ENCODE data around the gene NIM1K.
"Not testable (repeated sequence)": the region's sequence is repeated elsewhere in the genome, so short reads cannot be mapped to it uniquely, and the experiment has no call there.

The NIM1K gene

GRCh38 chr5:43191740-43192557, at the start of gene NIM1K:
TSS of gene NIM1K (plus strand) at chr5:43192225. CDS start at chr5:43245776, 53,551 bp downstream.
- no peak for DNase-seq

DNA sequence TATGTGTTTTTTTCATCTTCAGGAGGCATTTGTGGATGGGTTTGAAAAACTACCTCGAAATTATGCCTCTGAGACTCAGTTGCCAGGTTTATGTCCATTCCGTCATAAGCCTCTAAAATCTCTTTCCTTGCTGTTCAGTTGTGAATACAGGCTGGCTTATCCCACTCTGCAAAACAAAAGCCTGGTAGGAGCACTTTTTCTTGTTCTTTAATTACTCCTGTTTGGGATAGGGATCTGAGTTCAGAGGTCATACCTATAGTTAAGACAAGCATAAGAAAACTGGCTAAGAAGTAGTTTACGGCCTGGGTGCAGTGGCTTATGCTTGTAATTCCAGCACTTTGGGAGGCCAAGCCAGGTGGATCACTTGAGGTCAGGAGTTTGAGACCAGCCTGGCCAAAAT, 47.0 kb upstream of the NIM1K start:
- DNase-seq = no peak

GRCh38 chr5:43146958-43147357, 45.1 kb upstream of the NIM1K start:
- no peak for DNase-seq

- no peak for DNase-seq
Measured at GRCh38 chr5:43148417-43148816, 43.6 kb upstream of the NIM1K start.

- no peak for DNase-seq
Measured at GRCh38 chr5:43149231-43149630, 42.8 kb upstream of the NIM1K start.

DNA sequence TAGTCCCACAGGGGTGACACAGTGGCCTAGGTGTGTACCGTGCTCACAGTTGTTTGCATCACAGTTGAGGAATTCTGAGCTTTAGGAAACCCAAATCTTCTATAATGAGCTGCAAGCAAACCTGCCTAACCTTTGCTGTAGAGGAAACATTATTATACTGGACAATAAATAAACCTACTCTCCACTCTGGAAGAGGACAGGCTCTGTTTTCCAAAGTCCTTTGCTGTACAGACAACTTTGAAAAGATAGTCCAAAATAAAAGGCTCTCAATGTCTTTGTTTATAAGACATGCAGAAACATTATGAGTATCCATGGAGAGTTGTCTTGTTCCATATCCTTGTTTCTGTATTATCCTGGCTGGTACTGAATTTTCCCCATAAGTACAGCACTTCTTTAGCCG, 42.0 kb upstream of the NIM1K start:
- DNase-seq = no peak

GRCh38 chr5:43150748-43151147, 41.3 kb upstream of the NIM1K start:
- DNase-seq = no peak

GRCh38 chr5:43152946-43153345, 39.1 kb upstream of the NIM1K start:
- no peak for DNase-seq

- no peak for DNase-seq
Measured at GRCh38 chr5:43154469-43154868, 37.6 kb upstream of the NIM1K start.

GRCh38 chr5:43155394-43156096, 36.5 kb upstream of the NIM1K start:
- DNase-seq = no peak

DNA sequence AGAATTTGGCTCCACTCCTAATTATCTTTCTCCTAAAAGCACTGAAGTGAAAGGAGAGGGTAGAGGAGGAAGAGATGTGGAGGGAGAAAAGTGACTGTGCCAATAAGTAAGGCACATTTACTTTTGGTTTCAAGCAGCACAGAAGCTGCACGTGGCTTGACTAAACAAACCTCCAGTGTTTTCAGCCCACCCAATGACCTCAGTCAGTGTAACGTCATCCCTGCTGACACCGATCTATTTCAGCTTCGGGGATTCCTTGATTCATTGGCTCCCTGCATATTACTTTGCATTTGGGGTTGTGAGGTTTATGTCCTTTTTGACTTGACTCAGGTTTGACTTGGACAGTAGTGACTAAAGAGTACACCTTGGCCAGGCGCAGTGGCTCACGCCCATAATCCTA, 35.6 kb upstream of the NIM1K start:
- DNase-seq = no peak

DNA sequence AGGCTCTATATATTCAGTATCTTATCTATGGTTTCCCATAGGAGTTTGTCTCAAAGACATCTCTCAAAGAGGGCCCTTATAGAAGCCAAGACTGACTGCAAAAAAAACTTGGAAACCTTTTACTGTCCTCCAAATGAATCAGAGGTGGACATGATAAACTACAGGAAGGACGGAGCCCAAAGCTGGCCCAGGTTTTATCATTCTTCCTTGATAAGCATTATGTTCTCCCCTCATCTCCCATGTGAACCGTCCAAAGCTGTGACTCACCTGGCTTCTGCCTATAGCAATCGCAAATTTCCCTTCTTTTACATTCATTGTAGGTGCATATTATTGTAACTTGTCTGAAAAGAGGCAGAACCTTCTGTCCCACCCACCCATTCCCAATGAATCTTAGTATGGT, 35.0 kb upstream of the NIM1K start:
- no peak for DNase-seq

DNA sequence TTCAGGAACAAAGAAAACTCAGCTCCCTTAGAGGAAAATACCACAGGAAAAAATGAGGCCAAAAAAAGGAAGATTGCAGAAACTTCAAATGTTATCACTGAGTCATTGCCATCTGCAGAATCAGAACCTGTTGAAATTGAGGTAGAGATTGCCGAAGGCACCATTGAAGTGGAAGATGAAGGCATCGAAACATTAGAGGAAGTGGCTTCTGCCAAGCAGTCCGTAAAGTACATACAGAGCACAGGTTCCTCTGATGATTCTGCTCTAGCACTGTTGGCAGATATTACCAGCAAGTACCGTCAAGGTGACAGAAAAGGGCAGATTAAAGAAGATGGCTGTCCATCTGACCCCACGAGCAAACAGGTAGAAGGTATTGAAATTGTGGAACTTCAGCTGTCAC, 30.8 kb upstream of the NIM1K start:
- peak; percentile 84 for DNase-seq

GRCh38 chr5:43164801-43165200, 27.2 kb upstream of the NIM1K start:
- DNase-seq = not testable (repeated sequence)

GRCh38 chr5:43165323-43165722, 26.7 kb upstream of the NIM1K start:
- no peak for DNase-seq

DNA sequence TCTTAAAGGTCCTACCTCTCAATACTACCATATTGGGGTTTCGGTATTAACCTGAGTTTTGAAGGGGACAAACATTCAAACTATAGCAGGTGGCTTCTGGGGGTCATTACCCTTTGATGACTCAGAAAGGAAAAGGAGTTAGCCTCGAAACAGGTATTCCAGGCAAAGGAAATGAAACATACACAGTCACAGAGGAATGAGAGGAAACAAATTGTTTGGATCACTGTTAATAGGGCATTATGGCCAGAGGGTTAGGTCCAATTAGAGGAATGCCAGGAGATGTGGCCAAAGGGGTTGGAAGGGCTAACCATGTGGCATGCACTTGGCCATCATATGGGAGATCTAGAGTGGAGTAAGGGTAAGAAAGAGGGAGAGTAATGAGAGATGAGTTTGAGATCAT, 23.9 kb upstream of the NIM1K start:
- no peak for DNase-seq

DNA sequence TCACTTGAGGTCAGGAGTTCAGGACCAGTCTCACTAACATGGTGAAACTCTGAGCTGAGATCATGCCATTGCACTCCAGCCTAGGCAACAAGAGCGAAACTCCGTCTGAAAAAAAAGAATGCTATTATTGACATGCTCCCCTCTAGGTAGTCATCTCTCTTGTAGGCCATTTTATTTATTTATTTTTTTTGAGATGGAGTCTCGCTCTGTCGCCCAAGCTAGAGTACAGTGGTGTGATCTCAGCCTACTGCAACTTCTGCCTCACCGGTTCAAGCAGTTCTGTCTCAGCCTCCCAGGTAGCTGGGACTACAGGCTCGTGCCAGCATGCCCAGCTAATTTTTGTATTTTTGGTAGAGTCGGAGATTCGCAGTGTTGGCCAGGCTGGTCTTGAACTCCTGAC, 20.6 kb upstream of the NIM1K start:
- DNase-seq = no peak

DNA sequence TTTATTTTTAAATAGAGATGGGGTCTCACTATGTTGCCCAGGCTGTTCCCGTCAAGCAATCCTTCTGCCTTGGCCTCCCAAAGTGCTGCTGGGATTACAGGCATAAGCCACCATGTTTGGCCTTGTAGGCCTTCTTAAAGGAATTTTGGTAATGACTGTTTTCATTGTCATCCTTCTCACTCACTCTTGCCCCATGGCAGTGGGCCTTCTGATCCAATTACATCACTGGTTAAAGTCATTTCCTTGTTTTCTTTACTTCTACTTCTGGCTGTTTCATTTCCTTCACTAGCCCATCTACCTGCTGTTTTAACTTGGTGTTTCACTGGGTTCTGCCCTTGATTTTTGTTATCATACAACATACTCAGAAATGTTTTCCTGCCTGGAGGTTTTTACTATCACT, 20.1 kb upstream of the NIM1K start:
- DNase-seq = peak; percentile 45

DNA sequence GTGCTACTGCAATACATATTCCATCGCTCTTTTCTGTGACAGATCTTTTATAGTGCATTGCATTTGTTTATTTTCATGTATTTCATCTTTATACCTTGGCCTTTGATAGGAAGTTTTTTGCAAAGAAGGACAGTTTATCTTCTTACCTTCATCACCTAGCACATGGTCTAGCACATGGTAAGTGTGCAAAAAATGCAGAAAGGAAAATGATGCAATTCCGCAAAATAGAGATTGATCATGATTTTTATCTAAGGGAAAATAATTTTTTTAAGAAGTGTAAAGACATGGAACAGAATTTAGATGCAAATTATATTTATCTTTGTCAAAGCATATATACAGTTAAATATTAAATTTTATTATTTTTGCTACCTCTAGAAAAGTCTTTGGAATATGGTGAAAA, 19.2 kb upstream of the NIM1K start:
- no peak for DNase-seq

DNA sequence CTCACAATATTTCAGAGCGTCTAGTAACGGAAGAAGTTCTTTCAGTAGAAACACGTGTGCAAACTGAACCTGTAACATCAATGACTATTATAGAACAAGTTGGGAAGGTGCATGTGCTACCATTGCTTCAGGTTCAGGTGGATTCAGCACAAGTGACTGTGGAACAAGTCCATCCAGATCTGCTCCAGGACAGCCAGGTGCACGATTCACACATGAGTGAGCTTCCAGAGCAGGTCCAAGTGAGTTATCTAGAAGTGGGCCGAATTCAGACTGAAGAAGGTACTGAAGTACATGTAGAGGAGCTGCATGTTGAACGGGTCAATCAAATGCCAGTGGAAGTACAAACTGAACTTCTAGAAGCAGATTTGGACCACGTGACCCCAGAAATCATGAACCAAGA, 17.4 kb upstream of the NIM1K start:
- no peak for DNase-seq

- no peak for DNase-seq
Measured at GRCh38 chr5:43179836-43180235, 12.2 kb upstream of the NIM1K start.

GRCh38 chr5:43182421-43182820, 9.6 kb upstream of the NIM1K start:
- DNase-seq = no peak

DNA sequence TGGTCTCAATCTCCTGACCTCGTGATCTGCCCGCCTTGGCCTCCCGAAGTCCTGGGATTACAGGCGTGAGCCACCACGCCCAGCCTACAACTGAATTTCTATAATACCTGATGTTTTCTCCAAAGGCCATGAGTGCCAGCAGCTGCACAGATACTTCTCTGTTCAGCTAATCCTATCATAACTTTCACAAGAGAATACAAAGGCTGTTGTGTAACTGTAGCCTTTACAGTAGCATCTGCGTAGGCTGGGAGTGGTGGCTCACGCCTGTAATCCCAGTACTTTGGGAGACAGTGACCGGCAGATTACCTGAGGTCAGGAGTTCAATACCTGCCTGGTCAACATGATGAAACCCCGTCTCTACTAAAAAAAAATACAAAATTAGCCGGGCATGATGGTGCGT, 8.9 kb upstream of the NIM1K start:
- peak; percentile 37 for DNase-seq

GRCh38 chr5:43190755-43191603, 1.0 kb upstream of the NIM1K start:
- DNase-seq = peak; percentile 18
